ENCODE measurements around the gene RFWD3. TPM values are rescaled to one million over a fixed set of nuclear protein-coding genes. Genes with fewer than 3 reads are reported as not detected.

The RFWD3 gene
- total and polyA plus RNA-seq, 2 of the 13 experiments (the other 11 are each of a cell fraction or from before 2014, with no cell fraction given): 23.4 to 62.6 TPM

DNA sequence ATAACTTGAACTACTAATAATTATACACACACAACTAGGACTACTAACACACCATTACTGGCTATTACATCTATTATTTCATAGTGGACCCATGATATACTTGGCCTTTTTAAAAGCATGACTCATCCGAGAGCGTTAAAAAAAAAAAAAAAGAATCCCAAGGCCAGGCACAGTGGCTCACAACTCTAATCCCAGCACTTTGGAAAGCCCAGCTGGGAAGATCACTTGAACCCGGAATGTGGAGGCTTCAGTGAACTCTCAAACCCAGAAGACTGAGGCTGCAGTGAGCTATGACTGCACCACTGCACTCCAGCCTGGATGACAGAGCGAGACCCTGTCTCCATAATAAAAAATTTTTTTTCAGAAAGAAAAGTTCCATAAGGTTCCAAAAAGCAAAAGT, 62.8 kb downstream of the RFWD3 start (continued):
- TF ChIP-seq JUND (CRISPR knock-in tag; IDR thresholded peaks at IDR 0.05) (peak; percentile 58; the same call in 1 of the 2 replicates), DRAP1 (CRISPR knock-in tag; IDR thresholded peaks at IDR 0.05) (no peak), RFX3 (CRISPR knock-in tag; IDR thresholded peaks at IDR 0.05) (no peak), SAP130 (CRISPR knock-in tag; IDR thresholded peaks at IDR 0.05; ENCODE audit: low read depth) (peak; percentile 42), ZFP36 (IDR thresholded peaks at IDR 0.05; ENCODE audit: borderline replicate concordance, low read depth, low read length, partially characterized antibody) (no peak), RELA (CRISPR knock-in tag; IDR thresholded peaks at IDR 0.05) (no peak), SMAD3 (CRISPR knock-in tag; IDR thresholded peaks at IDR 0.05) (no peak), ZBTB49 (CRISPR knock-in tag; IDR thresholded peaks at IDR 0.05; ENCODE audit: borderline replicate concordance) (no peak), HOXA3 (CRISPR knock-in tag; IDR thresholded peaks at IDR 0.05) (no peak), RARG (CRISPR knock-in tag; IDR thresholded peaks at IDR 0.05; ENCODE audit: low read depth) (no peak), FOSL2 (CRISPR knock-in tag; IDR thresholded peaks at IDR 0.05) (peak; percentile 90), ZNF138 (CRISPR knock-in tag; IDR thresholded peaks at IDR 0.05; ENCODE audit: low read depth) (no peak), HOMEZ (CRISPR knock-in tag; IDR thresholded peaks at IDR 0.05; ENCODE audit: low read depth) (peak; percentile 84; the same call in 1 of the 2 replicates), ZNF546 (CRISPR knock-in tag; conservative IDR thresholded peaks at IDR 0.05) (no peak), TEAD3 (CRISPR knock-in tag; optimal IDR thresholded peaks at IDR 0.05; ENCODE audit: borderline replicate concordance) (peak; percentile 49), ZNF317 (CRISPR knock-in tag; IDR thresholded peaks at IDR 0.05) (no peak), RBM22 (optimal IDR thresholded peaks at IDR 0.05; ENCODE audit: low read length) (no peak), IRF2 (CRISPR knock-in tag; IDR thresholded peaks at IDR 0.05) (no peak)
- TF ChIP-seq, protein P1, sequence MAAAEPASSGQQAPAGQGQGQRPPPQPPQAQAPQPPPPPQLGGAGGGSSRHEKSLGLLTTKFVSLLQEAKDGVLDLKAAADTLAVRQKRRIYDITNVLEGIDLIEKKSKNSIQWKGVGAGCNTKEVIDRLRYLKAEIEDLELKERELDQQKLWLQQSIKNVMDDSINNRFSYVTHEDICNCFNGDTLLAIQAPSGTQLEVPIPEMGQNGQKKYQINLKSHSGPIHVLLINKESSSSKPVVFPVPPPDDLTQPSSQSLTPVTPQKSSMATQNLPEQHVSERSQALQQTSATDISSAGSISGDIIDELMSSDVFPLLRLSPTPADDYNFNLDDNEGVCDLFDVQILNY (CRISPR knock-in tag; conservative IDR thresholded peaks at IDR 0.05): no peak
- TF ChIP-seq, protein P2, sequence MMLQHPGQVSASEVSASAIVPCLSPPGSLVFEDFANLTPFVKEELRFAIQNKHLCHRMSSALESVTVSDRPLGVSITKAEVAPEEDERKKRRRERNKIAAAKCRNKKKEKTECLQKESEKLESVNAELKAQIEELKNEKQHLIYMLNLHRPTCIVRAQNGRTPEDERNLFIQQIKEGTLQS (CRISPR knock-in tag; IDR thresholded peaks at IDR 0.05): 0 out of 2 replicates have a peak, but pooled peaks have one; percentile 36
- TF ChIP-seq, protein P3, sequence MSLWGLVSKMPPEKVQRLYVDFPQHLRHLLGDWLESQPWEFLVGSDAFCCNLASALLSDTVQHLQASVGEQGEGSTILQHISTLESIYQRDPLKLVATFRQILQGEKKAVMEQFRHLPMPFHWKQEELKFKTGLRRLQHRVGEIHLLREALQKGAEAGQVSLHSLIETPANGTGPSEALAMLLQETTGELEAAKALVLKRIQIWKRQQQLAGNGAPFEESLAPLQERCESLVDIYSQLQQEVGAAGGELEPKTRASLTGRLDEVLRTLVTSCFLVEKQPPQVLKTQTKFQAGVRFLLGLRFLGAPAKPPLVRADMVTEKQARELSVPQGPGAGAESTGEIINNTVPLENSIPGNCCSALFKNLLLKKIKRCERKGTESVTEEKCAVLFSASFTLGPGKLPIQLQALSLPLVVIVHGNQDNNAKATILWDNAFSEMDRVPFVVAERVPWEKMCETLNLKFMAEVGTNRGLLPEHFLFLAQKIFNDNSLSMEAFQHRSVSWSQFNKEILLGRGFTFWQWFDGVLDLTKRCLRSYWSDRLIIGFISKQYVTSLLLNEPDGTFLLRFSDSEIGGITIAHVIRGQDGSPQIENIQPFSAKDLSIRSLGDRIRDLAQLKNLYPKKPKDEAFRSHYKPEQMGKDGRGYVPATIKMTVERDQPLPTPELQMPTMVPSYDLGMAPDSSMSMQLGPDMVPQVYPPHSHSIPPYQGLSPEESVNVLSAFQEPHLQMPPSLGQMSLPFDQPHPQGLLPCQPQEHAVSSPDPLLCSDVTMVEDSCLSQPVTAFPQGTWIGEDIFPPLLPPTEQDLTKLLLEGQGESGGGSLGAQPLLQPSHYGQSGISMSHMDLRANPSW (CRISPR knock-in tag; IDR thresholded peaks at IDR 0.05; ENCODE audit: borderline replicate concordance): no peak
- TF ChIP-seq, protein P4, sequence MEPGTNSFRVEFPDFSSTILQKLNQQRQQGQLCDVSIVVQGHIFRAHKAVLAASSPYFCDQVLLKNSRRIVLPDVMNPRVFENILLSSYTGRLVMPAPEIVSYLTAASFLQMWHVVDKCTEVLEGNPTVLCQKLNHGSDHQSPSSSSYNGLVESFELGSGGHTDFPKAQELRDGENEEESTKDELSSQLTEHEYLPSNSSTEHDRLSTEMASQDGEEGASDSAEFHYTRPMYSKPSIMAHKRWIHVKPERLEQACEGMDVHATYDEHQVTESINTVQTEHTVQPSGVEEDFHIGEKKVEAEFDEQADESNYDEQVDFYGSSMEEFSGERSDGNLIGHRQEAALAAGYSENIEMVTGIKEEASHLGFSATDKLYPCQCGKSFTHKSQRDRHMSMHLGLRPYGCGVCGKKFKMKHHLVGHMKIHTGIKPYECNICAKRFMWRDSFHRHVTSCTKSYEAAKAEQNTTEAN (CRISPR knock-in tag; conservative IDR thresholded peaks at IDR 0.05): 0 out of 2 replicates have a peak, but pooled peaks have one; percentile 36

All from HepG2 (cell line).